GM21723 (cell line): ENCODE results near the gene BCL6.

ENCODE experiments used
- ATAC-seq: cut with Tn5 transposase; IDR thresholded peaks from one replicate; pipeline ENCODE4 v1.9.1; 2021; ENCODE audit warnings: mild to moderate bottlenecking, moderate library complexity; ENCODE audit not compliant: unreplicated experiment

Gene BCL6

DNA sequence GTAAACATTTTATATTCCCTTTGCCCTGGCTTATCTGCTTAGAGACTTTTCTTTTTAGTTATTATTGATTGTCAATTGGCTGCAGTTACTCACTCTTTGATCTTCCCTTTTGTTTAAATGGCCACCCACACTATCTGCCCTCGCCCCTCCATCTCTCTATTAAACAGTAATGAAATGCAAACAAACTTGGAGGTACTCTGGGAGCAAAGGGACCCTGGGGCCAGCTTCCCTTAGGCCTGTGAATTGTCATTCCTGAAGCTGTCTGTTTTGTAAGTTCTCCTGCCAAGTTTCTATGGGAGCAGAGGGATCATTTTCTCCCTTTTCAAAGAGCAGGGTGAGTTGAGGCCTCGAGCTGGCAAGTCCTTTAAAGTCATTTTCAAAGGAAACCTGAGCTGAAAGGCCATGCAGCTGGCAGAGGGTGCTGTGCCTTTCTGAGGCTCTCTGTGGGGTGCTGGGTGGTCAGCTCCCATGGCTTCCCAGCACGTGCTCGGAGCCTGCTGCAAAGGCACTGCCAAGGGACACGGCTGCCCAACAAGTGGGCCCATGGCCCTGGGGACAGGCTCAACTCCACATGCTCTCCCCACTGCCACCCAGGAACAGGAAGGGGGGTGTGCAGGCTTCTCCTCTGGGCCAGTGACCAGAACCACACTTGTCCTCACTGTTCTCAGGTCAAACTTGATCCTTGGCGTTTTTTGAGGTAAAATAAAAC, 25.5 kb downstream of the BCL6 start:
- ATAC-seq = no peak

DNA sequence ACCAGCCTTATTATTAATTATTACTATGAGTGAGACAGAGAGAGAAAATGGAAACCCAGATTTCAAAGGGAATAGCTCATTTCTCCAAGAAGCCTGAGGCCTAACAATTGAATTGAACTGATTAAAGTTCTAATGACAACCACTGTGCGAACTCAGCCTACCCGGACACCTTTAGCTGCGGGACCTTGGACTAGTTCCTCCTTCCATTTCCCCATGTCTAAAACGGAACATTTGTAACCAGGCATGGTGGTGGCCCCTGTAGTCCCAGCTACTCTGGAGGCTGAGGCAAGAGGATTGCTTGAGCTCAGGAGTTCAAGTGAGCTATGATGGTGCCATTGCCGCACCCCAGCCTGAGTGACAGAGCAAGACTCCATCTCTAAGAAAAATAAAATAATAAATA, 26.5 kb downstream of the BCL6 start:
- ATAC-seq = no peak

DNA sequence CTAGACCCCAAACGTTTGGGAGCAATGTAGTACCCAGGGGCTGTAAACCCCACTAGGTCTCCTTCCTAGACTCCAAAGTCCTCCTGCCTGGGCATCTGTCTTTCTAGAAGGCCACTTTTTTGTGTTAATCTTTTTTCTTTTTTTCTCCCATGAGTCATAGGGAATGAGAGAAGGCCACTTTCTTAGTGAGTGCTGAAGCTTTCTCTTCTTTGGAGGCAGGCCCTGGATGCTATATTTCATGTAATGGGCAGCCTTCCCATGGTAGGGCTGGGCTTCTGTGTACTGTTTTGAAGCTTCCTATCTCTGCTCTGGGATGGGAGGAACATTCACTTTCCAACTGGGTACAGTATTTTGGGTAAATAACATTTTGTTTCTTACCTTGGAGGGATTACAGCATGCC, 27.7 kb downstream of the BCL6 start:
- no peak for ATAC-seq

GRCh38 chr3:187714404-187714979, 30.8 kb downstream of the BCL6 start:
- peak; percentile 93 for ATAC-seq

- no peak for ATAC-seq
Measured at GRCh38 chr3:187713504-187713903, 31.8 kb downstream of the BCL6 start.

- ATAC-seq = no peak
Measured at GRCh38 chr3:187709155-187709554, 36.1 kb downstream of the BCL6 start.

DNA sequence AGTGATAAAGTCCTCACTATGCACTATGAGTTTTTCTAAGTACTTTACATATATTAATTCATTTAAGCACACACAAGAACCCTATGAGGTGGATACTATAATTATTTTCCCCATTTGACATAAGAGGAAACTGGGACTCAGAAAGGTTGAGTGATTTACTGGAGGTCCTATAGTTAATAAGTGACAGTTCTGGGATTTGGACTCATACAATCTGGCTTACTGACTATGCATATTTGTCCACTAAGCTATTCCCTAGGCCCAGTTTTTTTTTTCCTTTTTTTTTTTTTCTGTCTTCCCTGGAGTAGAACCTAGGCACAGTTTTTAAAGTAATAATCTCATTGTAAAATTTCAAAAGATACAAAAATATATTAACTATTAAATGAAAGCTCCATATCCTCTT, 36.6 kb downstream of the BCL6 start:
- ATAC-seq = no peak

- ATAC-seq = no peak
Measured at GRCh38 chr3:187706971-187707370, 38.3 kb downstream of the BCL6 start.

DNA sequence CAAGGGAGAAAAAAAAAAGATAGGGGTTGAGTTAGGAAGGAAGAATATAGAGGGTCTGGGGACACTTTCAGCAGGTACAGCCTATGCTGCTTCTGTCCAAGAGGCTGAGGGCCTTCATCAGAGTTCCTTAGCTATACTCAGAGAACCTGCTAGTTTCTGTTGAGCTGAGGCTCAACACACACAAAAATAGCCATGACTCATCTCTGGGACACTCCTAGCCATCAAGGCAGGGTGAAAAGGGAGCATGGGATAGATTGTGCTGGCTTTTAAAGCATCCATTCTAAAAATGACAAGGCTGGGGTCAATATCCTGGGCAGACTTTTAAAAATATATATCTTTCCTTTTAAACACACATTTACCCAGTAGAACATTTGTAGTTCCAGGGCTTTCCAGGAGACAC, 40.1 kb downstream of the BCL6 start:
- no peak for ATAC-seq

- ATAC-seq = no peak
Measured at GRCh38 chr3:187702507-187703033, 42.7 kb downstream of the BCL6 start, which contains the start of gene RTP2. Gene RTP2 (minus strand): TSS chr3:187702557. CDS start chr3:187702128, 429 bp downstream.

GRCh38 chr3:187700249-187700648, 45.0 kb downstream of the BCL6 start:
- no peak for ATAC-seq

GRCh38 chr3:187698499-187699399, 46.5 kb downstream of the BCL6 start:
- ATAC-seq = no peak

DNA sequence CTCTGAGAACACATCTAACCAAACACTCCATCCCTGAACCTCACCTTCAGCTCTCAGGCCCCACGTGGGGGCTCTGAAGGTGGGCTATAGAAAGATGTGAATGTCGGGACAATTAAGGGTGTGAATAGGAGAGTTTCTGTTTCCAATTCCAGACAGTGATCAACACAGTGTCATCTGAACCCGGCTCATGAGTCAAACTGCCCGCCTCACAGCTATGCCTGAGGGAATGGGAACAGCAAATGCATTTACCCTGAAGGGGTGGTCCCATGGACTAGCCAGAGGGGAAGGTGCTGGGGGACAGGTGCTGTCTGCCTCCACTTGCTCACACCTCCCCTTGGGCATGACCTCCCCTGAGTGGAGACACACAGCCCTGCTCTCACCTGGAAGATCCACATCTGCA, 49.2 kb downstream of the BCL6 start:
- no peak for ATAC-seq

GRCh38 chr3:187695449-187695848, 49.8 kb downstream of the BCL6 start:
- no peak for ATAC-seq

GRCh38 chr3:187694801-187695200, 50.5 kb downstream of the BCL6 start:
- ATAC-seq = no peak

DNA sequence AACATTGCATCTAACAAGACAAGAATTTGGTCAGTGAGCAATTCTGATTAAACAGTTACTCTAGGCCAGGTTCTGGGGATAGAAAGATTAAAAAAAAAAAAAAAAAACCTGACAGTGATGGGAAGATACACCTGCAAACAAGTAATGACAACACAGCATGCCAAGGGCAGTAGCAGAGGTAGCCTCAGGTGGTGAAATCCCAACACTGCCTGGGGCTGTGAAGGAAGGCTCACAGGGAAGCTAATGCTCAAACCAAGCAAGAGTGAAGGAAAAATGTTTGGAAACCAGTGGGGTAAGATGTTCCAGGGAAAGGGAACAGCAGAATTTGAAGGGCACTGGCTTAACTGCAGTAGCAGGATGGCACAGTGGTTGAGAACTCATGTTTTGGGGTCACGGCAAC, 51.8 kb downstream of the BCL6 start:
- ATAC-seq = no peak

GRCh38 chr3:187689984-187690383, 55.3 kb downstream of the BCL6 start:
- no peak for ATAC-seq

DNA sequence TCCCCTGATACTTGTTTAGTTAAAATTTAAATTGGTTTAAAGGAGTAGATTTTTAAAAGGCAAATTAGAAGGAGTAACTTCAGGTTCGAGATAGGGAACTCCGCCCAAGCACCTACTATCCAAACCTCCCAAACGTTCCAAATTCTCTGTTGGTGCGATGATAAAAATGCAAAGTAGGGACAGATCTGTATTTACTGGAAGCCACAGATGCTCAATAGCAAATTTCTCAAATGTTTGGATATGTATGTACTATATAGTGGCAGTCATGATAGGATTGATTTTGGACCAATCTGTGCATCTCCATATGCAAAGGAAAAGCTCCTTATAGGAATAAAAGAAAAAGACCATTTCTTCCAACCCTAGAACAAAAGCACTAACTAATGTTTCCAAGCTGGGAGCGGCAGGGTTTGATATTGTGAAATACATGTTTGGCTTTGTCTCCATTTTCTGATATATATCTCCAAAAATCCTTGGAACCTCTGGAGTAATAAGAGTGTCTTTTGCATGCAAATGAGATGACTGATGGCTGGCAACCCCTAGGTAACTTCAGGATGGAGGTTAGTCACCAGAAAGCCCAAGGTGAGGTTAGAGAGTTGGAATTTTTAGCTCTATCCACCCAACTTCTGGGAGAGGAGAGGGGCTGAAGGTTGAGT, 58.5 kb downstream of the BCL6 start:
- ATAC-seq = no peak

DNA sequence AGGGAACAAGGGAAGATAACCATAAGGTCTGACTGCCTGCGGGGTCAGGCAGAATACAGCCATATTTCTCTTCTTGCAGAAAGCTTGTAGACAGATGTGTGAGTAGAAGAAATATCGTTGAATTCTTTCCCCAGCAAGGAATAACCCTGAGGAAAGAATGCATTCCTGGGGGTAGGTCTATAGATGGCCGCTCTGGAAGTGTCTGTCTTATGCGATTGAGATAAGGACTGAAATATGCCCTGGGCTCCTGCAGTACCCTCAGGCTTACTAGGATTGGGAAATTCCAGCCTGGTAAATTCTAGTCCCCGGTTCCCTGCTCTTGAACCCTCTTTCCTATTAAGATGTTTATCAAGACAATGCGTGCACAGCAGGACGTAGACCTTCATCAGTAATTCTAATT, 59.3 kb downstream of the BCL6 start:
- no peak for ATAC-seq

DNA sequence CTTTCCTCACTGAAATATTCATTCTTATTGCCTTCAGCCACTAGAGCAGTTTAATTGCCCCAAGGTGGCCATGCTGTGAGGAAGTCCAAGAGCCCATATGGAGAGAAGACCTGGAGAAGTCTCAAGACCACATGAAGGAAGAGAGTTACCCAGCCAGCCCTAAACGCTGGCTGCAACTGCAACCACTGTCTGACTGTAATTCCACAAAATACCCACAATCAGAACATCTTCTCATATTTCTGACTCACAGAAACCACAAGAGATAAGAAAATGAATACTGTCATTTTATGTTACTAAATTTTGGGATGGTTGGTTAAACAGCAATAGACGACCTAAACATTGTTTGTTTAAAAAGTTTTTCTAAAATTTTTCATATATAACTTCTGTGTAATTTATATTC, 60.4 kb downstream of the BCL6 start:
- no peak for ATAC-seq

DNA sequence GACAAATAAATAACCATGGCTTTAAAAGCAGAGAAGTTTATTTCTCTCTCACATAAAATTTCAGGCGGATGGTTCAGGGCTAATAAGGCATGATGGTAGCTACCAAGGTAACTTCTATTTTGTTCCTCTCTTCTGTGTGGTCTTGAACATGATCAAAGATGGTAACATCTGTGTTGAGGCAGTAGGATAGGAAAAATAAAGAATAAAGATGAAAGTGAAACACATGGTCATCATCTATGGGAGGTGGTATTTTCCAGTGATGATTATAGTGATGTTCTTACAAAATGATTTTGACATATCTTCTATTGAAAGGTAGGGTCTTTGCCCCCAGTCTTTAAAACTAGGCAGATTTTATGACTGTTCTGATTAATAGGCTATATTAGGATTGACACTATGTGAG, 60.8 kb downstream of the BCL6 start:
- no peak for ATAC-seq
